HepG2 (cell line): Measurements from ENCODE around the gene RUNDC1. TPM values are rescaled to one million over a fixed set of nuclear protein-coding genes. Genes with fewer than 3 reads are reported as not detected.
A peak's percentile ranks its signal among the peaks of the same experiment; 100 is the strongest.

Experiments
- BATF2 ChIP-seq: sonication (generic); formaldehyde crosslinking; IDR thresholded peaks from 2 replicates; pipeline ENCODE4 v1.8.0; 2022; ENCODE audit warnings: mild to moderate bottlenecking, missing genetic modification reagents, moderate library complexity
- CAMTA2 ChIP-seq: sonication (generic); formaldehyde crosslinking; IDR thresholded peaks from 2 replicates; pipeline ENCODE4 v1.4.0; 2020; ENCODE audit warnings: mild to moderate bottlenecking, missing genetic modification reagents, borderline replicate concordance
- CHD2 ChIP-seq: IDR thresholded peaks from 2 replicates; pipeline ENCODE4 v1.6.1; 2011; ENCODE audit warnings: low read depth, low read length, improper control_type of control experiment
- DMTF1 ChIP-seq: sonication (generic); formaldehyde crosslinking; IDR thresholded peaks from 2 replicates; pipeline ENCODE4 v1.4.0; 2020; ENCODE audit warnings: mild to moderate bottlenecking, missing genetic modification reagents
- ESRRA ChIP-seq: sonication (generic); formaldehyde crosslinking; IDR thresholded peaks from 2 replicates; pipeline ENCODE4 v1.5.1; 2020; ENCODE audit warnings: mild to moderate bottlenecking, low read depth, missing genetic modification reagents
- HHEX ChIP-seq: IDR thresholded peaks from 2 replicates; pipeline ENCODE4 v1.6.1; 2016; ENCODE audit warnings: control low read depth
- NAIF1 ChIP-seq: sonication (generic); formaldehyde crosslinking; IDR thresholded peaks from 2 replicates; pipeline ENCODE4 v1.5.0; 2020; ENCODE audit warnings: mild to moderate bottlenecking, missing genetic modification reagents, borderline replicate concordance
- SMARCE1 ChIP-seq: fragments of 450-650 bp; IDR thresholded peaks from 2 replicates; pipeline ENCODE4 v1.6.1; 2017; ENCODE audit warnings: borderline replicate concordance
- SP4 ChIP-seq: sonication (generic); formaldehyde crosslinking; IDR thresholded peaks from 2 replicates; pipeline ENCODE4 v1.8.1; 2023; ENCODE audit warnings: mild to moderate bottlenecking, missing genetic modification reagents
- WIZ ChIP-seq: sonication (generic); formaldehyde crosslinking; IDR thresholded peaks from 2 replicates; pipeline ENCODE4 v1.5.1; 2020; ENCODE audit warnings: mild to moderate bottlenecking, missing genetic modification reagents
- ZBTB46 ChIP-seq: sonication (generic); formaldehyde crosslinking; IDR thresholded peaks from 2 replicates; pipeline ENCODE4 v1.4.0; 2020; ENCODE audit warnings: mild to moderate bottlenecking, missing genetic modification reagents, borderline replicate concordance
- ZNF160 ChIP-seq: sonication (generic); formaldehyde crosslinking; IDR thresholded peaks from 2 replicates; pipeline ENCODE4 v1.8.0; 2022; ENCODE audit warnings: mild to moderate bottlenecking, inconsistent platforms, missing genetic modification reagents
- ZNF496 ChIP-seq: sonication (generic); formaldehyde crosslinking; IDR thresholded peaks from 2 replicates; pipeline ENCODE4 v1.8.1; 2023; ENCODE audit warnings: mild to moderate bottlenecking, moderate library complexity, missing genetic modification reagents; ENCODE audit not compliant: insufficient replicate concordance
- ZNF737 ChIP-seq: sonication (generic); formaldehyde crosslinking; IDR thresholded peaks from 2 replicates; pipeline ENCODE4 v1.5.0; 2020; ENCODE audit warnings: missing genetic modification reagents, mild to moderate bottlenecking, borderline replicate concordance
- polyA plus RNA-seq, 8 experiments: library from polyadenylated mRNA; depleted of rRNA in 3 of 8; stranded (reverse) in 7 of 8; unstranded in 1 of 8; fragments of >200 nt; fragmentation: Illumina TruSeq in 4 of 8; extraction: Trizol in 4 of 8; gene quantifications; 2 replicates each; pipeline versions ENCODE4 v1.2.1 to v1.2.3, GENCODE V29; 2011 to 2016; ENCODE audit warnings: low read depth in 4 of 8, missing spikeins in 1 of 8, mixed read lengths in 1 of 8; ENCODE audit not compliant: insufficient read depth in 1 of 8
- total RNA-seq, 5 experiments: library from RNA; depleted of rRNA; stranded (reverse); fragments of >200 nt; fragmentation: Illumina TruSeq; extraction: Trizol; gene quantifications; 2 replicates each; pipeline ENCODE4 v1.2.3, GENCODE V29; 2016; ENCODE audit warnings: low read depth in 1 of 5
- TF ChIP-seq, protein P1 (sequence below): IDR thresholded peaks from 2 replicates; pipeline ENCODE4 v1.6.1; 2016; ENCODE audit warnings: control low read depth
- TF ChIP-seq, protein P2 (sequence below): sonication (generic); formaldehyde crosslinking; IDR thresholded peaks from 2 replicates; pipeline ENCODE4 v1.8.0; 2022; ENCODE audit warnings: missing genetic modification reagents, mild to moderate bottlenecking, inconsistent platforms, borderline replicate concordance
- TF ChIP-seq, protein P3 (sequence below): sonication (generic); formaldehyde crosslinking; IDR thresholded peaks from 2 replicates; pipeline ENCODE4 v1.4.0; 2020; ENCODE audit warnings: missing genetic modification reagents

Gene RUNDC1
- total and polyA plus RNA-seq, 2 of the 13 experiments (the other 11 are each of a cell fraction or from before 2014, with no cell fraction given): 10.3 to 11.4 TPM

- TF ChIP-seq, protein P1, sequence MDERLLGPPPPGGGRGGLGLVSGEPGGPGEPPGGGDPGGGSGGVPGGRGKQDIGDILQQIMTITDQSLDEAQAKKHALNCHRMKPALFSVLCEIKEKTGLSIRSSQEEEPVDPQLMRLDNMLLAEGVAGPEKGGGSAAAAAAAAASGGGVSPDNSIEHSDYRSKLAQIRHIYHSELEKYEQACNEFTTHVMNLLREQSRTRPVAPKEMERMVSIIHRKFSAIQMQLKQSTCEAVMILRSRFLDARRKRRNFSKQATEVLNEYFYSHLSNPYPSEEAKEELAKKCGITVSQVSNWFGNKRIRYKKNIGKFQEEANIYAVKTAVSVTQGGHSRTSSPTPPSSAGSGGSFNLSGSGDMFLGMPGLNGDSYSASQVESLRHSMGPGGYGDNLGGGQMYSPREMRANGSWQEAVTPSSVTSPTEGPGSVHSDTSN (CRISPR knock-in tag): no peak
- 0 out of 2 replicates have a peak, but pooled peaks have one; percentile 85 for TF ChIP-seq WIZ
- peak; percentile 65; the same call in 1 of the 2 replicates for TF ChIP-seq ESRRA
- no peak for TF ChIP-seq ZNF496 (CRISPR knock-in tag)
- TF ChIP-seq SMARCE1: no peak
- TF ChIP-seq NAIF1: 0 out of 2 replicates have a peak, but pooled peaks have one; percentile 88
- TF ChIP-seq ZNF160: 0 out of 2 replicates have a peak, but pooled peaks have one; percentile 63
- TF ChIP-seq BATF2 (CRISPR knock-in tag): 0 out of 2 replicates have a peak, but pooled peaks have one; percentile 76
- TF ChIP-seq CHD2: no peak
- TF ChIP-seq CAMTA2: no peak; the same call in 1 of the 2 replicates
- TF ChIP-seq ZBTB46: peak; percentile 95; the same call in 1 of the 2 replicates
- peak; percentile 79 for TF ChIP-seq SP4
- TF ChIP-seq HHEX (CRISPR knock-in tag): no peak
- peak; percentile 84; the same call in 1 of the 2 replicates for TF ChIP-seq DMTF1 (CRISPR knock-in tag)
- TF ChIP-seq, protein P2, sequence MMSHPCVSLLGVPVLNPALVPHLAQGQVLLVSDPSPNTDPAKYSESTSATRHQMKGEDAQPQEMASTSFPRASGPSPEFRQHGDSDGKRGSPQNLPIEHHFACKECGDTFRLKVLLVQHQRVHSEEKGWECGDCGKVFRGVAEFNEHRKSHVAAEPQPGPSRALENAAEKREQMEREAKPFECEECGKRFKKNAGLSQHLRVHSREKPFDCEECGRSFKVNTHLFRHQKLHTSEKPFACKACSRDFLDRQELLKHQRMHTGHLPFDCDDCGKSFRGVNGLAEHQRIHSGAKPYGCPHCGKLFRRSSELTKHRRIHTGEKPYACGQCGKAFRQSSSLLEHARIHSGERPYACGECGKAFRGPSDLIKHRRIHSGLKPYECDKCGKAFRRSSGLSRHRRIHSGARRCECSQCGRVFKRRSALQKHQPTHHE (CRISPR knock-in tag): peak; percentile 88; the same call in 1 of the 2 replicates
- TF ChIP-seq ZNF737 (CRISPR knock-in tag): no peak
- TF ChIP-seq, protein P3, sequence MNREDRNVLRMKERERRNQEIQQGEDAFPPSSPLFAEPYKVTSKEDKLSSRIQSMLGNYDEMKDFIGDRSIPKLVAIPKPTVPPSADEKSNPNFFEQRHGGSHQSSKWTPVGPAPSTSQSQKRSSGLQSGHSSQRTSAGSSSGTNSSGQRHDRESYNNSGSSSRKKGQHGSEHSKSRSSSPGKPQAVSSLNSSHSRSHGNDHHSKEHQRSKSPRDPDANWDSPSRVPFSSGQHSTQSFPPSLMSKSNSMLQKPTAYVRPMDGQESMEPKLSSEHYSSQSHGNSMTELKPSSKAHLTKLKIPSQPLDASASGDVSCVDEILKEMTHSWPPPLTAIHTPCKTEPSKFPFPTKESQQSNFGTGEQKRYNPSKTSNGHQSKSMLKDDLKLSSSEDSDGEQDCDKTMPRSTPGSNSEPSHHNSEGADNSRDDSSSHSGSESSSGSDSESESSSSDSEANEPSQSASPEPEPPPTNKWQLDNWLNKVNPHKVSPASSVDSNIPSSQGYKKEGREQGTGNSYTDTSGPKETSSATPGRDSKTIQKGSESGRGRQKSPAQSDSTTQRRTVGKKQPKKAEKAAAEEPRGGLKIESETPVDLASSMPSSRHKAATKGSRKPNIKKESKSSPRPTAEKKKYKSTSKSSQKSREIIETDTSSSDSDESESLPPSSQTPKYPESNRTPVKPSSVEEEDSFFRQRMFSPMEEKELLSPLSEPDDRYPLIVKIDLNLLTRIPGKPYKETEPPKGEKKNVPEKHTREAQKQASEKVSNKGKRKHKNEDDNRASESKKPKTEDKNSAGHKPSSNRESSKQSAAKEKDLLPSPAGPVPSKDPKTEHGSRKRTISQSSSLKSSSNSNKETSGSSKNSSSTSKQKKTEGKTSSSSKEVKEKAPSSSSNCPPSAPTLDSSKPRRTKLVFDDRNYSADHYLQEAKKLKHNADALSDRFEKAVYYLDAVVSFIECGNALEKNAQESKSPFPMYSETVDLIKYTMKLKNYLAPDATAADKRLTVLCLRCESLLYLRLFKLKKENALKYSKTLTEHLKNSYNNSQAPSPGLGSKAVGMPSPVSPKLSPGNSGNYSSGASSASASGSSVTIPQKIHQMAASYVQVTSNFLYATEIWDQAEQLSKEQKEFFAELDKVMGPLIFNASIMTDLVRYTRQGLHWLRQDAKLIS (CRISPR knock-in tag): no peak
Measured at GRCh38 chr17:43021741-43022512, 41.6 kb downstream of the RUNDC1 start, which contains the start of gene VAT1 (continued).
